HG03439 (cell line): Measurements from ENCODE around the gene ESRRA.
"Not testable (repeated sequence)": the region's sequence is repeated elsewhere in the genome, so short reads cannot be mapped to it uniquely, and the experiment has no call there.

Source experiments
- ATAC-seq: cut with Tn5 transposase; IDR thresholded peaks from one replicate; pipeline ENCODE4 v1.9.1; 2021; ENCODE audit warnings: mild to moderate bottlenecking, moderate library complexity; ENCODE audit not compliant: unreplicated experiment

The ESRRA gene

GRCh38 chr11:64307795-64308194 lies 2.5 kb downstream of the ESRRA start:
- ATAC-seq: not testable (repeated sequence)

GRCh38 chr11:64312947-64313346 lies 7.6 kb downstream of the ESRRA start:
- no peak for ATAC-seq

GRCh38 chr11:64313491-64314145 lies 8.3 kb downstream of the ESRRA start:
- no peak for ATAC-seq

GRCh38 chr11:64314146-64314804 lies 9.0 kb downstream of the ESRRA start:
- no peak for ATAC-seq

- no peak for ATAC-seq
These were observed 9.7 kb downstream of the ESRRA start for GRCh38 chr11:64314805-64315561.

GRCh38 chr11:64315667-64316526 lies 10.6 kb downstream of the ESRRA start:
- ATAC-seq: not testable (repeated sequence)

- ATAC-seq: no peak
These were observed 11.5 kb downstream of the ESRRA start for GRCh38 chr11:64316672-64317324.

- peak; percentile 60 for ATAC-seq
These were observed 12.1 kb downstream of the ESRRA start, which contains the start of gene TRMT112 for GRCh38 chr11:64317325-64317960. Gene TRMT112, minus strand, starts transcription at chr11:64317559. Its CDS starts 33 bp downstream, at chr11:64317526.

GRCh38 chr11:64317961-64318765 lies 12.8 kb downstream of the ESRRA start, which contains the start of gene PRDX5:
Gene PRDX5, plus strand, starts transcription at chr11:64318121. Its CDS starts 95 bp downstream, at chr11:64318216.
- peak; percentile 69 for ATAC-seq

GRCh38 chr11:64318766-64319761 lies 13.7 kb downstream of the ESRRA start:
- ATAC-seq: no peak

GRCh38 chr11:64320556-64320955 lies 15.2 kb downstream of the ESRRA start:
- no peak for ATAC-seq

- ATAC-seq: no peak
These were observed 15.7 kb downstream of the ESRRA start for GRCh38 chr11:64321026-64321425.

GRCh38 chr11:64321533-64321932 lies 16.2 kb downstream of the ESRRA start:
- no peak for ATAC-seq

GRCh38 chr11:64322925-64323260 lies 17.6 kb downstream of the ESRRA start:
- ATAC-seq: no peak

- no peak for ATAC-seq
These were observed 18.0 kb downstream of the ESRRA start for GRCh38 chr11:64323373-64323772.

GRCh38 chr11:64323984-64324383 lies 18.7 kb downstream of the ESRRA start:
- not testable (repeated sequence) for ATAC-seq

- no peak for ATAC-seq
These were observed 19.6 kb downstream of the ESRRA start for GRCh38 chr11:64324692-64325469.
